ENCODE results near the gene MRTFA. TPM values are rescaled to one million over a fixed set of nuclear protein-coding genes. Genes with fewer than 3 reads are reported as not detected.

MRTFA gene
- total RNA-seq, 1 donor from 2014 or later, result 115 TPM

DNA sequence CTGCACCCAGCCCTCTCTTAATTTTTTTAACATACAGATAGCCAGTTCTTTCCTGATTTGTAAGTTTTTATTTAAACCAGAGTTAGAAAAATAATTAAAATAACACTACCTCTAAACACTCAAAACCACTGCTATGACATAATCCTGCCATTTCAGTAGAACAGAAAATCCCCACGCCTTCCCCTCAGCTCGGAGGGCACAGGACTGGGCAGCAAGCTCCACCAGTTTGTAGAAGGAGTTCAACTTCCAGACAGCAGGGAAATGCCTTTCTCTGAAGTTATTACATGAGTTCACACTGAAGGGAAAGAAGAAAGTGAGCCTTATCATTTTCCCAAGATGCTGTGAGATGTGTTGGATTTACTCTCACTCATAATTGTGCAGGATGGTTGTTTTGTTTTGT lies 114.4 kb downstream of the MRTFA start:
- CTCF ChIA-PET, result no interaction called here
- Mint-ChIP-seq H3K27me3 (no peaks in the 10 kb centered on the region), H3K4me1 (peaks cover 55% of the 10 kb centered on the region), H3K4me3 (no peak overlapping the region), H3K9me3 (no peaks in the 10 kb centered on the region), H3K36me3 (ENCODE audit: low read depth) (peaks cover 28% of the 10 kb centered on the region), H3K27ac (peak overlapping the region; percentile 46)
- DNase-seq (no peak), ATAC-seq (ENCODE audit: low read depth) (no peak)
- TF ChIP-seq, protein P1, sequence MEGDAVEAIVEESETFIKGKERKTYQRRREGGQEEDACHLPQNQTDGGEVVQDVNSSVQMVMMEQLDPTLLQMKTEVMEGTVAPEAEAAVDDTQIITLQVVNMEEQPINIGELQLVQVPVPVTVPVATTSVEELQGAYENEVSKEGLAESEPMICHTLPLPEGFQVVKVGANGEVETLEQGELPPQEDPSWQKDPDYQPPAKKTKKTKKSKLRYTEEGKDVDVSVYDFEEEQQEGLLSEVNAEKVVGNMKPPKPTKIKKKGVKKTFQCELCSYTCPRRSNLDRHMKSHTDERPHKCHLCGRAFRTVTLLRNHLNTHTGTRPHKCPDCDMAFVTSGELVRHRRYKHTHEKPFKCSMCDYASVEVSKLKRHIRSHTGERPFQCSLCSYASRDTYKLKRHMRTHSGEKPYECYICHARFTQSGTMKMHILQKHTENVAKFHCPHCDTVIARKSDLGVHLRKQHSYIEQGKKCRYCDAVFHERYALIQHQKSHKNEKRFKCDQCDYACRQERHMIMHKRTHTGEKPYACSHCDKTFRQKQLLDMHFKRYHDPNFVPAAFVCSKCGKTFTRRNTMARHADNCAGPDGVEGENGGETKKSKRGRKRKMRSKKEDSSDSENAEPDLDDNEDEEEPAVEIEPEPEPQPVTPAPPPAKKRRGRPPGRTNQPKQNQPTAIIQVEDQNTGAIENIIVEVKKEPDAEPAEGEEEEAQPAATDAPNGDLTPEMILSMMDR (IDR thresholded peaks at IDR 0.05), result no peak
- intact Hi-C loops (cut with micrococcal nuclease), result loop anchor here (10.0 kb wide), 1 partner anchor 293 kb away; the partner anchor contains the start of gene SLC25A17
- POLR2A ChIA-PET, result interaction anchor here (0.6 kb wide), 1 partner anchor 292 kb away, joined by 3 read pairs; no protein-coding TSS in a partner anchor

DNA sequence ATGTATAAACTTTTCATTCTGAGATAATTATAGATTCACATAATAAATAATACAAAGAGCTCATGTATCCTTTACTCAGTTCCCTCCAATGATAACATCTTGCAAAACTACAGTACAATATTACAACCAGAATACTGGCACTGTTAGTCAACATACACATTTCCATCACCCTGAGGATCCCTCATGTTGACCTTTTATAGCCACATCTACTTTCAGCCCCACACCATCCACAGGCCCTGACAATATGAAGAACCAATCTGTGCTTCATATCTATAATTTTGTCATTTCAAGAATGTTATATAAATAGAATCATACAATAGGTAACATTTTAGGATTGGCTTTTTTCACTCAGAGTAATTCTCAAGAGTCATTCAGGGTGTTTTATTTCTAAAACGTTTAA lies 115.5 kb downstream of the MRTFA start:
- POLR2A ChIA-PET, result interaction anchor here (0.7 kb wide), 1 partner anchor 13 kb away, joined by 3 read pairs; no protein-coding TSS in a partner anchor
- no peaks in the 10 kb centered on the region for H3K9me3 Mint-ChIP-seq

DNA sequence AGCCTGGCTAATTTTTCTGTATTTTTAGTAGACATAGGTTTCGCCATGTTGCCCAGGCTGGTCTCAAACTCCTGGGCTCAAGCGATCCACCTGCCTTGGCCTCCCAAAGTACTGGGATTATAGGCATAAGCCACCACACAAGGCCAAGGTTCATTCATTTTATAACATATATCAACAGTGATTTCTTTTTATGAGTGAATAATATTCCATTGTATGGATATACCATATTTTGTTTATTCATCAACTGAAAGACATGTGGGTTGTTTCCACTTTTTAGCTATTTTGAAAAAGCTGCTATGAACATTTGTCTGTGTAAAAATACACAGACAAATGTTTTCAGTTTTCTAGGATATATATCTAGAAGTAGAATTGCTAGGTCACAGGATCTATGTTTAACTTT lies 116.0 kb downstream of the MRTFA start:
- TF ChIP-seq, protein P1 (IDR thresholded peaks at IDR 0.05), result no peak
- H3K27me3 Mint-ChIP-seq, result no peaks in the 10 kb centered on the region
- CTCF ChIA-PET, result interaction anchor here (0.5 to 1.5 kb wide), 5 partner anchors 10 to 204 kb away, joined by 3 to 5 read pairs (median 3); no protein-coding TSS in a partner anchor
- no peaks in the 10 kb centered on the region for H3K9me3 Mint-ChIP-seq
- peaks cover 33% of the 10 kb centered on the region for H3K36me3 Mint-ChIP-seq (ENCODE audit: low read depth)
- no peak overlapping the region for H3K4me3 Mint-ChIP-seq
- intact Hi-C loops (cut with micrococcal nuclease), result loop anchor here (10.0 kb wide), 1 partner anchor 294 kb away; the partner anchor contains the start of gene SLC25A17
- ATAC-seq (ENCODE audit: low read depth) (no peak), DNase-seq (no peak)
- H3K4me1 Mint-ChIP-seq, result peaks cover 45% of the 10 kb centered on the region
- POLR2A ChIA-PET, result interaction anchor here (0.7 kb wide), 1 partner anchor 13 kb away, joined by 3 read pairs; no protein-coding TSS in a partner anchor
- no peak overlapping the region for H3K27ac Mint-ChIP-seq

More for the DNA sequence above, 115.5 kb downstream of the MRTFA start:
- CTCF ChIA-PET, result interaction anchor here (0.5 to 1.5 kb wide), 5 partner anchors 9 to 204 kb away, joined by 3 to 5 read pairs (median 3); no protein-coding TSS in a partner anchor
- DNase-seq (no peak), ATAC-seq (ENCODE audit: low read depth) (no peak)
- TF ChIP-seq, protein P1 (IDR thresholded peaks at IDR 0.05), result no peak
- Mint-ChIP-seq H3K4me3 (no peak overlapping the region), H3K36me3 (ENCODE audit: low read depth) (peaks cover 30% of the 10 kb centered on the region), H3K27ac (no peak overlapping the region), H3K27me3 (no peaks in the 10 kb centered on the region), H3K4me1 (peaks cover 47% of the 10 kb centered on the region)
- intact Hi-C loops (cut with micrococcal nuclease), result loop anchor here (10.0 kb wide), 1 partner anchor 294 kb away; the partner anchor contains the start of gene SLC25A17

DNA sequence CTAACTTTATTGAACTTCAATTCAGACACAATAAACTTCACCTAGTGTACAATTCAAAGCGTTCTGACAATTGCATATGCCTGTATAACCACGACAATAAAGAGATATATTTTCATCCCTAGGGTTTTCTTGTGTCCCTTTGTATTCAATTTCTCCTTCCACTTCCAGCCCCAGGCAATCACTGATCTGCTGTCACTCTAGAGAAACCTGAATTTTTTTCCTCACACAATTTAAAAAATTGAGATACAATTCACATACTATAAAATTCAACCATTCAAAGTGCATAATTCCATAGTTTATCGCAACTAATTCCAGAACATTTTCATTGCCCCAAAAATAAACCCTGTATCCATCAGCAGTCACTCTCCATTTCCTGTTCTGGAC lies 116.6 kb downstream of the MRTFA start:
- no peaks in the 10 kb centered on the region for H3K9me3 Mint-ChIP-seq
- H3K27me3 Mint-ChIP-seq, result no peaks in the 10 kb centered on the region

More for the DNA sequence above, 116.6 kb downstream of the MRTFA start:
- DNase-seq (no peak), ATAC-seq (ENCODE audit: low read depth) (no peak)
- TF ChIP-seq, protein P1 (IDR thresholded peaks at IDR 0.05), result no peak
- H3K27ac Mint-ChIP-seq, result no peak overlapping the region
- intact Hi-C loops (cut with micrococcal nuclease), result loop anchor here (10.0 kb wide), 1 partner anchor 295 kb away; the partner anchor contains the start of gene SLC25A17
- peaks cover 45% of the 10 kb centered on the region for H3K4me1 Mint-ChIP-seq
- H3K4me3 Mint-ChIP-seq, result no peak overlapping the region
- ChIA-PET POLR2A (no interaction called here), CTCF (interaction anchor here (1.5 kb wide), 1 partner anchor 31 kb away, joined by 3 read pairs; no protein-coding TSS in a partner anchor)
- peaks cover 36% of the 10 kb centered on the region for H3K36me3 Mint-ChIP-seq (ENCODE audit: low read depth)

Measured in activated B cell treated with CpG ODN at 0.5 μM for 24 hours (primary cell).